ENCODE results near the gene POLH. TPM values are rescaled to one million over a fixed set of nuclear protein-coding genes. Genes with fewer than 3 reads are reported as not detected.
A peak's percentile ranks its signal among the peaks of the same experiment; 100 is the strongest.

Gene POLH
- total and polyA plus RNA-seq, 9 of the 15 experiments (the other 6 are each of a cell fraction or from before 2014, with no cell fraction given): 5.8 to 31.6 (median 20.6) TPM

GRCh38 chr6:43639984-43640800 is 64.2 kb downstream of the POLH start (continued):
- TF ChIP-seq RHOXF2B (CRISPR knock-in tag; conservative IDR thresholded peaks at IDR 0.05) (0 out of 2 replicates have a peak, but pooled peaks have one; percentile 73), ZNF764 (CRISPR knock-in tag; IDR thresholded peaks at IDR 0.05; ENCODE audit: low read depth) (no peak), ARID4B (CRISPR knock-in tag; IDR thresholded peaks at IDR 0.05) (no peak; the same call in 1 of the 2 replicates), USF2 (CRISPR knock-in tag; IDR thresholded peaks at IDR 0.05) (no peak), STAG1 (CRISPR knock-in tag; IDR thresholded peaks at IDR 0.05; ENCODE audit: borderline replicate concordance) (no peak), GABPA (tag; conservative IDR thresholded peaks at IDR 0.05; ENCODE audit: low read depth) (peak; percentile 36; the same call in 1 of the 2 replicates), TAL1 (IDR thresholded peaks at IDR 0.05) (peak; percentile 63), LEF1 (IDR thresholded peaks at IDR 0.05) (0 out of 2 replicates have a peak, but pooled peaks have one; percentile 33), ZBTB7A (IDR thresholded peaks at IDR 0.05; ENCODE audit: borderline replicate concordance, control insufficient read depth, low read depth, low read length) (no peak), MYBL2 (IDR thresholded peaks at IDR 0.05; ENCODE audit: low read depth) (no peak), MYBL2 (CRISPR knock-in tag; IDR thresholded peaks at IDR 0.05; ENCODE audit: borderline replicate concordance) (no peak), NR2C2 (CRISPR knock-in tag; IDR thresholded peaks at IDR 0.05) (no peak), NR2C2 (tag; IDR thresholded peaks at IDR 0.05) (peak; percentile 71; the same call in 1 of the 2 replicates), ZBTB1 (CRISPR knock-in tag; IDR thresholded peaks at IDR 0.05; ENCODE audit: borderline replicate concordance, low read depth) (no peak), ZEB2 (IDR thresholded peaks at IDR 0.05) (no peak), ZNF197 (CRISPR knock-in tag; IDR thresholded peaks at IDR 0.05; ENCODE audit: low read depth) (no peak), RFX5 (IDR thresholded peaks at IDR 0.05; ENCODE audit: low read depth, low read length) (no peak), JUND (IDR thresholded peaks at IDR 0.05; ENCODE audit: borderline replicate concordance, low read depth, low read length) (peak; percentile 91), JUND (tag; IDR thresholded peaks at IDR 0.05; ENCODE audit: borderline replicate concordance, low read depth, low read length) (peak; percentile 53; the same call in 1 of the 3 replicates), TCF7L2 (IDR thresholded peaks at IDR 0.05; ENCODE audit: low read depth, low read length) (0 out of 2 replicates have a peak, but pooled peaks have one; percentile 14), E2F1 (CRISPR knock-in tag; IDR thresholded peaks at IDR 0.05) (no peak), MYC (IDR thresholded peaks at IDR 0.05; ENCODE audit: low read depth, low read length) (peak; percentile 94), MYC (CRISPR knock-in tag; IDR thresholded peaks at IDR 0.05; ENCODE audit: borderline replicate concordance, low read depth) (no peak)
